K562 (cell line): ENCODE data around the gene STAP1. TPM values are rescaled to one million over a fixed set of nuclear protein-coding genes. Genes with fewer than 3 reads are reported as not detected.
A peak's percentile ranks its signal among the peaks of the same experiment; 100 is the strongest.

ENCODE experiments used
- BCL6 ChIP-seq: fragments of 250-450 bp; sonication (Bioruptor Pico); IDR thresholded peaks from 2 replicates; pipeline ENCODE4 v1.4.0; 2020
- CEBPB ChIP-seq: fragments of 450-650 bp; IDR thresholded peaks from 2 replicates; pipeline ENCODE4 v1.6.1; 2016; ENCODE audit warnings: missing genetic modification characterization, missing compliant biosample characterization
- CEBPG ChIP-seq, 3 experiments: fragments of 200-800 bp in 1 of 3; sonication (Bioruptor generic) in 1 of 3; sonication (generic) in 1 of 3; formaldehyde crosslinking in 1 of 3; IDR thresholded peaks in 2 of 3; conservative IDR thresholded peaks in 1 of 3; 2 replicates each; pipeline versions ENCODE4 v1.6.1 to v1.8.0; 2016 to 2022; ENCODE audit warnings: missing compliant biosample characterization in 2 of 3, missing genetic modification characterization in 2 of 3, mild to moderate bottlenecking in 1 of 3, missing genetic modification reagents in 1 of 3
- HDAC1 ChIP-seq, 2 experiments: fragments of 450-650 bp; IDR thresholded peaks; 2 replicates each; pipeline ENCODE4 v1.6.1; 2016 to 2017; ENCODE audit warnings: inconsistent platforms in 1 of 2, mild to moderate bottlenecking in 1 of 2, moderate library complexity in 1 of 2
- KAT8 ChIP-seq: fragments of 450-650 bp; IDR thresholded peaks from 2 replicates; pipeline ENCODE4 v1.6.1; 2016; ENCODE audit warnings: low read depth, mild to moderate bottlenecking
- KHSRP ChIP-seq: fragments of 450-650 bp; IDR thresholded peaks from 2 replicates; pipeline ENCODE4 v1.6.1; 2017
- NKRF ChIP-seq: fragments of 450-650 bp; IDR thresholded peaks from 2 replicates; pipeline ENCODE4 v1.6.1; 2016; ENCODE audit warnings: borderline replicate concordance
- RERE ChIP-seq: sonication (generic); formaldehyde crosslinking; IDR thresholded peaks from 2 replicates; pipeline ENCODE4 v1.8.0; 2023; ENCODE audit warnings: missing genetic modification reagents, mild to moderate bottlenecking, borderline replicate concordance
- RHOXF2B ChIP-seq: fragments of 250-450 bp; sonication (Bioruptor Pico); conservative IDR thresholded peaks from 2 replicates; pipeline ENCODE4 v1.5.1; 2021
- ZKSCAN8 ChIP-seq: fragments of 200-800 bp; sonication (Bioruptor generic); IDR thresholded peaks from 2 replicates; pipeline ENCODE4 v1.6.1; 2016; ENCODE audit warnings: missing genetic modification characterization, missing compliant biosample characterization
- ZNF449 ChIP-seq: fragments of 250-450 bp; sonication (Bioruptor Pico); IDR thresholded peaks from 2 replicates; pipeline ENCODE4 v1.8.0; 2022; ENCODE audit warnings: moderate library complexity, mild to moderate bottlenecking, inconsistent platforms
- polyA plus RNA-seq, 8 experiments: library from polyadenylated mRNA; depleted of rRNA in 4 of 8; stranded (reverse) in 5 of 8; unstranded in 3 of 8; fragments of >200 nt; fragmentation: Nextera tagmentation in 2 of 8; fragmentation: Illumina TruSeq in 1 of 8; extraction: Ambion mirVana in 2 of 8; extraction: Trizol in 1 of 8; gene quantifications; 2 replicates each; pipeline versions ENCODE4 v1.2.1 to v1.2.3, GENCODE V29; 2011 to 2014; ENCODE audit warnings: inconsistent platforms in 1 of 8, missing spikeins in 1 of 8
- total RNA-seq, 7 experiments: library from RNA; depleted of rRNA in 6 of 7; stranded (reverse); fragments of >200 nt in 6 of 7; fragmentation: Illumina TruSeq in 2 of 7; extraction: Trizol in 2 of 7; gene quantifications; 2 replicates each; pipeline versions ENCODE4 v1.2.1 to v1.2.3, GENCODE V29; 2011 to 2021; ENCODE audit warnings: low replicate concordance in 1 of 7

STAP1 gene
- total and polyA plus RNA-seq, 9 of the 15 experiments (the other 6 are each of a cell fraction or from before 2014, with no cell fraction given), result 0.50 to 5.6 (median 1.4) TPM

DNA sequence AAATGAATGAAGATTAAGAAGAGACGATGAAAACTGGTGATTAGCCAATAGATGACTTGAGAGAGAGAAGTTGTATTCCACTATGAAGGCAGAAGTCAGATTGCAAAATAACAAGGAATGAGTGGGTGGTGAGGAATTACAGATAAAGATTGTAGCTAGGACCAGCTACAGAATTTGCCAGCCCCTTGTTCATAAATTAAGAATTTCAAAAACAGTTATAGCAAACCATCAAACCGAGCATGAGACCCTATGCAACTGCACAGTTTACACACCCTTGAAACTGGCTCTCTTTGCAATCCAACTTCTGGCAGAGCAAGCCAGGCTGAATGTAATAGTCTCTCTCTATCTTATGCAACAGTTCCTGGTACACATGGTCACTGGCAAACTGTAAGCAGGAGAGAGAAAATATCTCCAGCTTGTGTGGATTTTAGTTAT lies 35.2 kb downstream of the STAP1 start (continued):
- TF ChIP-seq HDAC1 (IDR thresholded peaks at IDR 0.05) (no peak), CEBPB (peak; percentile 84), ZKSCAN8 (CRISPR knock-in tag) (no peak), NKRF (no peak), ZNF449 (no peak), RHOXF2B (CRISPR knock-in tag) (no peak), KAT8 (no peak), BCL6 (CRISPR knock-in tag) (no peak), RERE (CRISPR knock-in tag) (no peak), KHSRP (no peak), CEBPG (CRISPR knock-in tag; IDR thresholded peaks at IDR 0.05) (no peak), CEBPG (tag; conservative IDR thresholded peaks at IDR 0.05 in 1 of 2, IDR thresholded peaks at IDR 0.05 in 1 of 2) (peak; percentile 48 to 68; a peak in 2 of 4 replicates)
